IMR-90 (cell line): ENCODE data around the gene UFSP1. TPM values are rescaled to one million over a fixed set of nuclear protein-coding genes. Genes with fewer than 3 reads are reported as not detected.

Experiments
- ATAC-seq: fragments of 200-7000 bp; cut with Tn5 transposase; 2 replicates; pipeline ENCODE4 v1.9.1; 2020; ENCODE audit warnings: low read depth, mild to moderate bottlenecking, moderate library complexity
- BruUV-seq: library from RNA; stranded (reverse); fragments of 400-500 nt; replicated peaks from 2 replicates; lab custom pipeline; 2021; lab: Mats Ljungman, UMichigan
- CTCF ChIA-PET: fragments of 300-600 bp; formaldehyde crosslinking; extraction: SDS; loops from one replicate; lab custom pipeline; 2021; ENCODE audit warnings: antibody characterized with exemption; lab: Yijun Ruan, JAX
- POLR2A ChIA-PET: fragments of 300-600 bp; sonication (Branson Sonifier 250); formaldehyde crosslinking; loops from one replicate; lab custom pipeline; 2022; ENCODE audit warnings: antibody characterized with exemption; ENCODE audit not compliant: unreplicated experiment; lab: Charles Lee
- DNase-seq: peaks from one replicate; pipeline ENCODE4 v3.0.0; 2013
- H2AFZ ChIP-seq: replicated peaks from 2 replicates; pipeline ENCODE3; 2013; ENCODE audit warnings: low read length, mild to moderate bottlenecking; ENCODE audit not compliant: poor library complexity
- H2AK5ac ChIP-seq: 2 replicates; pipeline ENCODE4 v1.6.1; 2013; ENCODE audit warnings: low read depth, low read length, inconsistent platforms
- H2AK9ac ChIP-seq: replicated peaks from 2 replicates; pipeline ENCODE3; 2013; ENCODE audit warnings: mild to moderate bottlenecking, low read depth, low read length, moderate library complexity; ENCODE audit not compliant: poor library complexity
- H2BK120ac ChIP-seq: 2 replicates; pipeline ENCODE4 v1.6.1; 2013; ENCODE audit warnings: low read depth, low read length, inconsistent platforms
- H2BK15ac ChIP-seq: 3 replicates; pipeline ENCODE4 v1.6.1; 2013; ENCODE audit warnings: low read depth, low read length, inconsistent platforms
- H2BK20ac ChIP-seq: 2 replicates; pipeline ENCODE4 v1.6.1; 2013; ENCODE audit warnings: low read depth, mild to moderate bottlenecking, inconsistent platforms, low read length, moderate library complexity
- H2BK5ac ChIP-seq: 2 replicates; pipeline ENCODE4 v1.6.1; 2013; ENCODE audit warnings: mild to moderate bottlenecking, low read depth, low read length, inconsistent platforms; ENCODE audit not compliant: poor library complexity, severe bottlenecking
- H3K14ac ChIP-seq: replicated peaks from 2 replicates; pipeline ENCODE4 v1.6.1; 2013; ENCODE audit warnings: low read depth, low read length, inconsistent platforms
- H3K18ac ChIP-seq: 2 replicates; pipeline ENCODE4 v1.6.1; 2013; ENCODE audit warnings: low read depth, low read length, control low read depth
- H3K23ac ChIP-seq: 2 replicates; pipeline ENCODE4 v1.6.1; 2013; ENCODE audit warnings: low read depth, low read length, inconsistent platforms
- H3K27ac ChIP-seq: 2 replicates; pipeline ENCODE4 v1.5.1; 2013; ENCODE audit warnings: mild to moderate bottlenecking, control low read depth, low read length; ENCODE audit not compliant: insufficient read depth
- H3K27me3 ChIP-seq: 2 replicates; pipeline ENCODE4 v1.6.1; 2013; ENCODE audit warnings: low read length; ENCODE audit not compliant: control insufficient read depth, insufficient read depth
- H3K36me3 ChIP-seq: 2 replicates; pipeline ENCODE4 v1.6.1; 2013; ENCODE audit warnings: low read length, mixed read lengths; ENCODE audit not compliant: control insufficient read depth, insufficient read depth
- H3K4ac ChIP-seq: 2 replicates; pipeline ENCODE4 v1.6.1; 2013; ENCODE audit warnings: low read depth, low read length, inconsistent platforms
- H3K4me1 ChIP-seq: 2 replicates; pipeline ENCODE4 v1.6.1; 2013; ENCODE audit warnings: low read length, mixed read lengths; ENCODE audit not compliant: control insufficient read depth, insufficient read depth
- H3K4me2 ChIP-seq: 2 replicates; pipeline ENCODE4 v1.6.1; 2013; ENCODE audit warnings: low read depth, mild to moderate bottlenecking, control low read depth, low read length, moderate library complexity
- H3K4me3 ChIP-seq: 2 replicates; pipeline ENCODE4 v1.5.1; 2013; ENCODE audit warnings: low read depth, mild to moderate bottlenecking, control low read depth, low read length, moderate library complexity; ENCODE audit not compliant: insufficient read depth
- H3K56ac ChIP-seq: 2 replicates; pipeline ENCODE4 v1.6.1; 2013; ENCODE audit warnings: low read length, inconsistent platforms; ENCODE audit not compliant: insufficient read depth; ENCODE audit errors: extremely low read depth
- H3K79me1 ChIP-seq, 2 experiments: 2 replicates each; pipeline ENCODE4 v1.6.1; 2013; ENCODE audit warnings: low read length in 2 of 2, inconsistent platforms in 1 of 2, low read depth in 1 of 2
- H3K9ac ChIP-seq: 2 replicates; pipeline ENCODE4 v1.6.1; 2013; ENCODE audit warnings: low read depth, low read length, control low read depth
- H3K9me1 ChIP-seq: 2 replicates; pipeline ENCODE4 v1.6.1; 2013; ENCODE audit warnings: low read length, inconsistent platforms; ENCODE audit not compliant: insufficient read depth
- H3K9me3 ChIP-seq: 2 replicates; pipeline ENCODE4 v1.6.1; 2013; ENCODE audit warnings: low read length; ENCODE audit not compliant: control insufficient read depth, insufficient read depth
- H4K20me1 ChIP-seq: 2 replicates; pipeline ENCODE4 v1.6.1; 2013; ENCODE audit warnings: low read length, inconsistent platforms; ENCODE audit not compliant: insufficient read depth
- H4K5ac ChIP-seq: 2 replicates; pipeline ENCODE4 v1.6.1; 2013; ENCODE audit warnings: mild to moderate bottlenecking, low read depth, low read length, control low read depth
- H4K8ac ChIP-seq, 2 experiments: 2 replicates each; pipeline ENCODE4 v1.6.1; 2013; ENCODE audit warnings: low read depth in 2 of 2, low read length in 2 of 2, control low read depth in 1 of 2, inconsistent platforms in 1 of 2
- H4K91ac ChIP-seq: 2 replicates; pipeline ENCODE4 v1.6.1; 2013; ENCODE audit warnings: low read depth, low read length, inconsistent platforms; ENCODE audit not compliant: insufficient read depth
- BHLHE40 ChIP-seq: fragments of 150-350 bp; IDR thresholded peaks from 2 replicates; pipeline ENCODE4 v1.6.1; 2016; ENCODE audit warnings: mild to moderate bottlenecking, low read depth, low read length
- CEBPB ChIP-seq: IDR thresholded peaks from 2 replicates; pipeline ENCODE4 v1.6.1; 2012; ENCODE audit warnings: low read depth, low read length, improper control_type of control experiment
- CHD1 ChIP-seq: IDR thresholded peaks from 2 replicates; pipeline ENCODE4 v1.6.1; 2012; ENCODE audit warnings: low read depth, low read length, improper control_type of control experiment
- FOS ChIP-seq: fragments of 150-350 bp; IDR thresholded peaks from 2 replicates; pipeline ENCODE4 v1.6.1; 2016; ENCODE audit warnings: low read depth, low read length
- MAZ ChIP-seq: IDR thresholded peaks from 2 replicates; pipeline ENCODE4 v1.6.1; 2012; ENCODE audit warnings: low read depth, mild to moderate bottlenecking, low read length, improper control_type of control experiment, moderate library complexity, borderline replicate concordance
- MXI1 ChIP-seq: IDR thresholded peaks from 2 replicates; pipeline ENCODE4 v1.6.1; 2012; ENCODE audit warnings: low read depth, mild to moderate bottlenecking, low read length, moderate library complexity, borderline replicate concordance
- POLR2A ChIP-seq: IDR thresholded peaks from 2 replicates; pipeline ENCODE4 v1.6.1; 2012; ENCODE audit warnings: mild to moderate bottlenecking, low read depth, low read length
- RAD21 ChIP-seq: IDR thresholded peaks from 2 replicates; pipeline ENCODE4 v1.6.1; 2012; ENCODE audit warnings: low read length, improper control_type of control experiment
- RCOR1 ChIP-seq: IDR thresholded peaks from 2 replicates; pipeline ENCODE4 v1.6.1; 2012; ENCODE audit warnings: mild to moderate bottlenecking, low read length, improper control_type of control experiment; ENCODE audit not compliant: insufficient replicate concordance
- SMC3 ChIP-seq: fragments of 150-350 bp; IDR thresholded peaks from 2 replicates; pipeline ENCODE4 v1.6.1; 2016; ENCODE audit warnings: low read depth, mild to moderate bottlenecking, antibody characterized with exemption, low read length, moderate library complexity
- WGBS, 2 experiments: methylation state at CpG; one replicate each; pipeline versions ENCODE4 v1.1.5 to v1.1.7; 2013; ENCODE audit warnings: missing lambda C conversion rate in 2 of 2; ENCODE audit not compliant: insufficient read length in 1 of 2; ENCODE audit errors: extremely low coverage in 2 of 2; 5-methylcytosine and 5-hydroxymethylcytosine counted together
- dilution Hi-C: fragments of 300-500 bp; cut with HindIII; formaldehyde crosslinking; loops from one replicate; pipeline ENCODE4 v1.14.3; 2018; ENCODE audit warnings: low sequenced_read_pairs; ENCODE audit not compliant: unreplicated experiment
- in situ Hi-C: fragments of 300-500 bp; cut with MboI; formaldehyde crosslinking; loops from 3 replicates; pipeline ENCODE4 v1.14.3; 2019; ENCODE audit warnings: low sequenced_read_pairs, inconsistent platforms, mixed read lengths
- intact Hi-C: fragments of 100-400 bp; cut with micrococcal nuclease; formaldehyde crosslinking; loops from 2 replicates; pipeline ENCODE4 v1.10.0; 2022
- polyA plus RNA-seq, 3 experiments: library from polyadenylated mRNA; depleted of rRNA; stranded (reverse); fragments of >200 nt; gene quantifications; 2 replicates each; pipeline ENCODE4 v1.2.3, GENCODE V29; 2012; ENCODE audit warnings: low replicate concordance in 1 of 3
- total RNA-seq: library from RNA; depleted of rRNA; stranded (reverse); fragments of >200 nt; gene quantifications from 2 replicates; pipeline ENCODE4 v1.2.3, GENCODE V29; 2012
- TF ChIP-seq, protein P1 (sequence below): conservative IDR thresholded peaks from 2 replicates; pipeline ENCODE4 v1.5.1; 2012; ENCODE audit warnings: mild to moderate bottlenecking, low read depth, low read length, improper control_type of control experiment
- TF ChIP-seq, protein P2 (sequence below): fragments of 150-350 bp; IDR thresholded peaks from 2 replicates; pipeline ENCODE4 v1.6.1; 2017; ENCODE audit warnings: mild to moderate bottlenecking, antibody characterized with exemption, low read length, low read depth
- TF ChIP-seq, protein P3 (sequence below): fragments of 150-350 bp; IDR thresholded peaks from 2 replicates; pipeline ENCODE4 v1.6.1; 2016; ENCODE audit warnings: low read depth, mild to moderate bottlenecking, low read length, moderate library complexity, borderline replicate concordance

UFSP1 gene
- total and polyA plus RNA-seq, 2 of the 4 experiments (the other 2 are of a cell fraction): 0.36 to 1.0 TPM

DNA sequence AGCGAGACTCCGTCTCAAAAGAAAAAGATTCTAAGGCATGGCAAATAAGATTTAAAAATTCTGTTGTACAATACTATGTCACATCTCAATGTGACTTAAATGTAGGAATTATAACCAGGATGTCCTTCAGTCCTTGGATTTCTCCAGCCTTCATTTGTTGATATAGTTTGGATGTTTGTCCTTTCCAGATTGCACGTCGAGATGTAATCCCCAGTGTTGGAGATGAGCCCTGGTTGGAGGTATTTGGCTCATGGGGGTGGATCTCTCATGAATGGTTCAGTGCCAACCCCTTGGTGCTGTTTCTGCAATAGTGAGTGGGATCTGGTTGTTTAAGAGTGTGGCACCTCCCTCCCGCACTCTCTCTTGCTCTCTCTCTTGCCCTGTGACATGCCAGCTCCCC lies 19.0 kb upstream of the UFSP1 start:
- no peak overlapping the region for H2AFZ ChIP-seq
- H2BK5ac ChIP-seq: no peak overlapping the region
- no peaks in the 10 kb centered on the region for H3K4me1 ChIP-seq
- WGBS, 2 experiments: 80% methylated on average over 2 of the region's 5 CpGs; no CpG with 5 or more reads in 1 of the 2 experiments
- no peak overlapping the region for H2BK120ac ChIP-seq
- no peak overlapping the region for H2AK9ac ChIP-seq
- no peak for DNase-seq
- ATAC-seq: no peak
- in situ Hi-C loops (no loop called here), dilution Hi-C loops (no loop called here), intact Hi-C loops (no loop called here)
- no peaks in the 10 kb centered on the region for H3K36me3 ChIP-seq
- H3K9me1 ChIP-seq: no peaks in the 10 kb centered on the region
- H3K23ac ChIP-seq: no peak overlapping the region
- H4K5ac ChIP-seq: no peak overlapping the region
- no TSS peak for BruUV-seq
- H3K27ac ChIP-seq: no peak overlapping the region
- H3K18ac ChIP-seq: no peak overlapping the region
- no peak overlapping the region for H2BK20ac ChIP-seq
- no peak overlapping the region for H4K91ac ChIP-seq
- no peak overlapping the region for H3K4me3 ChIP-seq
- H2BK15ac ChIP-seq: no peak overlapping the region
- no peak overlapping the region for H3K56ac ChIP-seq
- no peak overlapping the region for H3K14ac ChIP-seq
- H4K20me1 ChIP-seq: no peaks in the 10 kb centered on the region
- no peak overlapping the region for H2AK5ac ChIP-seq
- POLR2A ChIA-PET: no interaction called here
- TF ChIP-seq BHLHE40 (no peak), SMC3 (no peak), FOS (no peak), CEBPB (no peak), CHD1 (no peak), POLR2A (no peak), RCOR1 (no peak), MXI1 (no peak), MAZ (no peak), RAD21 (no peak)
- TF ChIP-seq, protein P1, sequence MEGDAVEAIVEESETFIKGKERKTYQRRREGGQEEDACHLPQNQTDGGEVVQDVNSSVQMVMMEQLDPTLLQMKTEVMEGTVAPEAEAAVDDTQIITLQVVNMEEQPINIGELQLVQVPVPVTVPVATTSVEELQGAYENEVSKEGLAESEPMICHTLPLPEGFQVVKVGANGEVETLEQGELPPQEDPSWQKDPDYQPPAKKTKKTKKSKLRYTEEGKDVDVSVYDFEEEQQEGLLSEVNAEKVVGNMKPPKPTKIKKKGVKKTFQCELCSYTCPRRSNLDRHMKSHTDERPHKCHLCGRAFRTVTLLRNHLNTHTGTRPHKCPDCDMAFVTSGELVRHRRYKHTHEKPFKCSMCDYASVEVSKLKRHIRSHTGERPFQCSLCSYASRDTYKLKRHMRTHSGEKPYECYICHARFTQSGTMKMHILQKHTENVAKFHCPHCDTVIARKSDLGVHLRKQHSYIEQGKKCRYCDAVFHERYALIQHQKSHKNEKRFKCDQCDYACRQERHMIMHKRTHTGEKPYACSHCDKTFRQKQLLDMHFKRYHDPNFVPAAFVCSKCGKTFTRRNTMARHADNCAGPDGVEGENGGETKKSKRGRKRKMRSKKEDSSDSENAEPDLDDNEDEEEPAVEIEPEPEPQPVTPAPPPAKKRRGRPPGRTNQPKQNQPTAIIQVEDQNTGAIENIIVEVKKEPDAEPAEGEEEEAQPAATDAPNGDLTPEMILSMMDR: no peak
- TF ChIP-seq, protein P2, sequence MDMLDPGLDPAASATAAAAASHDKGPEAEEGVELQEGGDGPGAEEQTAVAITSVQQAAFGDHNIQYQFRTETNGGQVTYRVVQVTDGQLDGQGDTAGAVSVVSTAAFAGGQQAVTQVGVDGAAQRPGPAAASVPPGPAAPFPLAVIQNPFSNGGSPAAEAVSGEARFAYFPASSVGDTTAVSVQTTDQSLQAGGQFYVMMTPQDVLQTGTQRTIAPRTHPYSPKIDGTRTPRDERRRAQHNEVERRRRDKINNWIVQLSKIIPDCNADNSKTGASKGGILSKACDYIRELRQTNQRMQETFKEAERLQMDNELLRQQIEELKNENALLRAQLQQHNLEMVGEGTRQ: no peak
- TF ChIP-seq, protein P3, sequence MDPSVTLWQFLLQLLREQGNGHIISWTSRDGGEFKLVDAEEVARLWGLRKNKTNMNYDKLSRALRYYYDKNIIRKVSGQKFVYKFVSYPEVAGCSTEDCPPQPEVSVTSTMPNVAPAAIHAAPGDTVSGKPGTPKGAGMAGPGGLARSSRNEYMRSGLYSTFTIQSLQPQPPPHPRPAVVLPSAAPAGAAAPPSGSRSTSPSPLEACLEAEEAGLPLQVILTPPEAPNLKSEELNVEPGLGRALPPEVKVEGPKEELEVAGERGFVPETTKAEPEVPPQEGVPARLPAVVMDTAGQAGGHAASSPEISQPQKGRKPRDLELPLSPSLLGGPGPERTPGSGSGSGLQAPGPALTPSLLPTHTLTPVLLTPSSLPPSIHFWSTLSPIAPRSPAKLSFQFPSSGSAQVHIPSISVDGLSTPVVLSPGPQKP: no peak
- H3K9me3 ChIP-seq: peaks cover 5% of the 10 kb centered on the region; the same call in 1 of the 2 replicates
- no peak overlapping the region for H3K4ac ChIP-seq
- no peak overlapping the region for H3K9ac ChIP-seq
- H3K4me2 ChIP-seq: no peak overlapping the region
- H3K79me1 ChIP-seq: no peaks in the 10 kb centered on the region
- CTCF ChIA-PET: no interaction called here
- H3K27me3 ChIP-seq: no peaks in the 10 kb centered on the region
- H4K8ac ChIP-seq: no peak overlapping the region
